Smooth muscle cell of the brain vasculature (primary cell): Measurements from ENCODE around the gene SLC2A4.
A peak's percentile ranks its signal among the peaks of the same experiment; 100 is the strongest.
"Not testable (repeated sequence)": the region's sequence is repeated elsewhere in the genome, so short reads cannot be mapped to it uniquely, and the experiment has no call there.

Experiments
- DNase-seq: peaks from one replicate; pipeline ENCODE4 v3.0.0-alpha.2; 2012; ENCODE audit warnings: low read depth, low spot score

SLC2A4 gene

DNA sequence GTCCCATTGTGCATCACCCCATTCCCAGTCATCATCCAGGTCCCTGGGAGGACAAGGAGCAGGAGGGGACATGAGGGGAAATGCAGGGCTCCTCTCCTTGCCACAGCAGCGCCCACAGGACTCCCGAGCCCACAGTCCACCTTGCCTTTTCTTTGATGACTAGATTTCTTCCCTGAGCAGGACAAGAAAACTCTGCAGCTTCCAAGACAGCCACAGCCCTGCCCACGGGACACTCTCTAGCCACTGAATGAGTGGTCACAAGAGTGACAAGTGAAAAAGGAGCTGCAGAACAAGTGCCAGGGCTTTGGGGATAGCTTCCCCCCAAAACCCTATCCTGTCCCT, 42.9 kb downstream of the SLC2A4 start:
- DNase-seq = no peak

DNA sequence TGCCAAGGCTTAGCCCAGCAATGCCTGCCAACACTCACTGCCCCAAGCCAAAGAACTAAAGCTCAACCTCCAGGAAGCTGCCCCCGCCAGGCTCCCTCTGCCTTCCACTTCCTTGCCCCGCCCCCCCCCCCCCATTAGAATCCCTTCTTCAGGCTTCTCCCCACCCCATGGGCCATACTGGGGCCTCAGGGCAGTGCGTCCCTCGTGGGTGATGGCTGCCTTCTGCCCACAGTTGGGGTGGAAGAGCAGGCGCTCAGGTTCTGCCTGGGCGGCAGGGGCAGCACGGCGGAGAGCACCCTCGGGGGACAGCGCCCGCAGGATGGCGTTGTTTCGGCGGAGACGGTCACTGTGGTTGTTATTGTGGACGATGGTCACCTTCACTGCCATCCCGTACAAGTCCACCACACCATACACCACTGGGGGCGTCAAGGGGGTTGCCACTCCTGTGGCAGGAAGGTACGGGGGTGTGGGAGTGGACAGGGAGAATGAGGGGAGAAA, 43.6 kb downstream of the SLC2A4 start:
- DNase-seq = no peak

DNA sequence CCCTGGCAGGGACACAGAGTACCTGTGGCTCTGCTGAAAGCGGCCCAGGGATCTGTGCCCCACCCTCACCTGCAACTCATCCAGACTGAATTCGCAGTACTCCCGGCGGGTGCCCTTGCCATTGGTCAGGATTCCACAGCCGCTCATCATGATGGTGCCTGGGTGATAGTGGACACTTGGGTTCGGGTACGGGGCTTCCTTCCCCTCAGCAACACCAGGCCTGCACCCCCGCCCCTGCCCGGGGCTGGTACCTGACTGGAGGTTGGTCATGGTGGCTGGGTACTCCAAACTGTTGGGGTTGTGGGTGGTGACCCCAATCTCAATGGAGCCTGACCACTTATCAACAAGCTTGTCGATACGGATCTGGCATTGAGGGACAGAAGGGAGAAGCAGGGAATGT, 44.7 kb downstream of the SLC2A4 start:
- DNase-seq = no peak

DNA sequence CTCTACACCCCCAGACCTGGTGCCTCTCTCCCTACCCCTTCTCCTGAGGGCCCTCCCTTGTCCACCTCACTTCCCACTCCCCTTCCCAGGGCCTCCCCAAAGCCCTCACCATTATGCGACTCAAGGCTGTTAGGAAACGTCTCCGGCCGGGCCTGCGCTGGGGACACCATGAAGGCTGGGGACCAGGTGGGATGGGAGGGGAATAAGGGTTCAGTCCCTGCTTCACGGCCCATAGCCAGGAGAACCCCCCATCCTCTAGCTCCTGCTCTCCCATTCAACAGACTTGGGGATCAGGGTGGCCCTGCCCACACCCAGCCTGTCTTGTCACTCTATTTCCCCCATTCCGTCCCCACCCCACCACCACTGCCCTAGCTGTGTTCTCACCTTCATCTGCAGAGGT, 45.5 kb downstream of the SLC2A4 start:
- no peak for DNase-seq

DNA sequence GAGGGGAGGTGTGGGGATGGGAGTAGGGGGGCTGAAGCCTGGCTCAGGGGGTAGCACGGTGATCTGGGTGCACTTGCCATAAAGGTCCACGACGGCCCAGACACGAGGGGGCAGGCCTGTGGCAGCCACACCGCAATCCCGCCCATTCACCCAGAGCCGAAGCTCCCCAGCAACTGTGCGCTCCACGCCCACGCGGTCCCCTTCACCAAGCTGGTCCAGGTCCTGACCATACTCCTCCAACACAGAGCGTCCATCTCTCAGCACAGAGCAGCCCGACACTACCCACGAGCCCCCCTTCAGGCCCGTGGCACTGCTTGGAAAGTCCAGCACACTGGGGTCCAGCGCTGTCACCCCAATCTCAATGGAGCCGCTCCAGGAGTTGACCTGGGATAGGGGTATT, 46.0 kb downstream of the SLC2A4 start:
- DNase-seq = no peak

DNA sequence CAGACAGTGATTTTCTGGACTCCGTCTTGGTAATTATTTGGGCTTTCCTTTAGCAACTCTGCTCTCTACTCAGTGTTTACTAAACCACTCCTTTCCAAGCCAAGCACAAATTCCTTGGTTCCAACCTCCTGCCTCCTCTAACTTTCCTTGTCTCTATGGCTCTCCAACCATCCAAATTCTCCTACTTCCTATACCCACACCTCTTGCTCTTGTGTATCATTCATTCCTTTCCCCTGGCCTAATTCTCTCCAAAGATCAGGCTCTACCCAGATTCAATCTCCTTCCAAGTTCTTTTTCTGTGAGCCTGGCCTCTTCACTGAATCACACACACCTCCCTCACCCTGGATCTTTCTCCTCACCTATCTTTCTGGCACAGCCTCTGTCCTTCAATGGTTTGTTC, 46.5 kb downstream of the SLC2A4 start:
- DNase-seq = no peak

DNA sequence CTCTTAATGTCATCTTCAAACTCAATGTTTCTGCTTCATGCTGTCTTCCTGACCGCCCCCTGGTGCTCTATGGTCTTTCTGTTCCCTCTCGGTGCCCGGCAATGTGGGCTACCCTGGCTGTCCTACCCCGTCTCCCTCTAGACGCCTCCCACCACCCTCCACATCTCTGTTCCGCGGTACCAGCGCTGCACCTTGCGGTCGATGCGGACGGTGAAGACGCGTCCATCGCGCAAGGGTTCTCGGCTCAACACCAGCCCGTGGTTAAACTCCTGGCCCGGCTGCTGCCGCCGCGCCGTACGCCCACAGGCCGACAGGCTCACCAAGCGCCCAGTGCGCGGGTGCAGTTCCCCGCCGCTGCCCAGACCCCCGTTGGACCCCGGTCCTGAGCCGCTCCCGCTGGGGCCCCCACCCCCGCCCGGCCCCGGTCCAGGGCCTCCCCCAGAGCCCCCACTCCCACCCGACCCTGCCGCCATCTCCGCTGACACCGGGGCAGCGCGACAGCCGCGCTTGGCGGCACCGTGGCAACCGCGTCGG, 47.4 kb downstream of the SLC2A4 start, which contains the start of gene NEURL4:
TSS of gene NEURL4 (minus strand) at position 496 of the 534 bp plus-strand sequence. CDS start at position 473, 23 bp downstream.
- no peak for DNase-seq

DNA sequence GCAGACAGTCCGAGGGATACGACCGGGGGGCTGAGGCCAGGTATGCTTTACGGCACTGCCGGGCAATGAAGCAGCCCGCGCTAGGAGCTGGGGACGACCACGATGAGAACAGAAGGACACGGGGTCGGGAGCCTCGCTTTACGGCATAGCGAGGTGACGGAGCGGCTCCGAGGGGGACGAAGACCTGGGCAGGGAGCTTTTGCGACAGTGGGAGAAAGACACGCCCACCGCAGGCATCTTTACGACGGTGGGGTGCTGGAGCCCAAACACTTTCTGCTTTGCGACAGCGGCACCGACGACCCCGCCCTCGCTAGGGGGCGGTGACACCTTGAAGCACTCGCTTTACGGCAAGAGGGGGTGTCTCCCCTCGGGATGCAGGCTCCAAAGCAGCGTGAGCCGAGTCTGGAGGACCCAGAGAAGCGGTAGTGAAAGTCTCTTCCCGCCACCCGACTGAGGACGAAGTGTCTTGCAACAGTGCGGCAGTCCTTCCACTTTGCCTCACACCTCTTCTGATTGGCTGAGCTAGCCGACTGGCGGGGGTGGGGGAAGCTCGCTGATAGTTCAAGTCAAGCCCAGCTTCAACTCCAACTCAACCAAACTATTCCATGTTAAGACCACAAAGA, 48.0 kb downstream of the SLC2A4 start:
- peak; percentile 98 for DNase-seq

DNA sequence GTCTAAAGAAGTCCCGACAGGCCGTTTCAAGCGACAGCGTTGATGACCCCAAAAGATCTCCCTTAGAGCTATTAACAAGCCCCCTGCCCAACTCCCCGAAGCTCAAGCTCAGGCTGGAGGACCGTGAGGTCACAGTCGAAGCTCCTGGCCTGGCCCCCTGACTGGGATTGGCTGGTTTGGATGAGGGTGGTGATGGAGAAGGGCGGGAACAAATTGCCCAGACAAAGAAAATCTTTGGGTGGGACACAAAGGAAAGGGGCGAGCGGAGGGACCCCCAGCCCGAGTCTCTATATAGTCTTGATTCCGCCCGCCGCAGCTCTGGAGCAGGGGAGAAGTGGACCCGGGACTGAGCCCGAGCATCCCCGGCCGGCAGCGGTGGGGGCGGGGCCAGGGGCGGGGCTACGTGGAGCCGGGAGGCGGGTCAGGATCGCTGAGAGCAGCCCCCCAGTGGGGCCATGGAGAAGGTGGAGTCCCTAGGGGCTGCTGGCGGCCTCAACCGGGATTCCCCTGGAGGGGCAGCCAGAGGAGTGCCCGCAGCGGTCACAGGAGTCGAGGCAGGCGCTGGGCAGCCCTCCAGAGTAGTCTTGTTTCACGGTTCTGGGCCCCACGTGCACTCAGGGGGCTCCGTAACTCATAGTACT, 48.6 kb downstream of the SLC2A4 start:
- DNase-seq = peak; percentile 57

DNA sequence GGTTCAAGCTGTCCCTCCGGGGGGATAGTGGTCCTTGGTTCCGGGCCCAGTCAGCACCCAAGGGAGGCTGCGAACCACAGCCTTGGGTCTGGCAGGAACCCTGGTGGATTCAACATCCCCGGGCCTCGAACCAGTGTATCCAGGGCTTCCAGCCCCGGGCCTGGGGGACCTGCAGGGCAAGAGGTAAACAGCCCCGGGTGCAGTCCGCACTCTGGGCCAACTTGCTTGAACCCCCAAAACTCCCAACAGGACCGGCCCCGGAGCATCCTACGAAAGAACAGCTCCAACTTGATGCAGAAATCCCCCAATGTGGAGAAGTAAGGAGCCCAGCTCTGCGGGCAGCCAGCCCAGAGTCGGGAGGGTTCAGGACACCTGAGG, 49.1 kb downstream of the SLC2A4 start:
- no peak for DNase-seq

DNA sequence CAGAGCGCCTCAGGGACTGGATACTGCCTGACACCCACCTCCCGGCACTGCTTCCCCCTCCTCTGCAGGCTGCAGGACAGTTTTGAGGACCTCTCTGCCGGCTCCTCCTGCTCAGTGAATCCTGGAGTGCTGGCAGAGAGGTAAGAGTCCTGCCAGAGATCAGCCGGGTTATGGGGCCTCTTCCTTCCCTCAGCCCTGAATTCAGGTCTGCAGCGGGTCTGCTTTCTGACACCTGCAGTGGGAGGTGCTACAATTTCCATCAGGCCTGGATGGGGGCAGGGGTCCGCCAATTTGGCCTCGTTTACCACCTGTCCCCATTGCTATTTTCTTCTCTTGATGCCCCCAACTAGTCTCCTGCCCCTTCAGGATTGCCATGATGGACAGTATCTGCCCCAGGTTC, 50.6 kb downstream of the SLC2A4 start:
- DNase-seq = no peak

DNA sequence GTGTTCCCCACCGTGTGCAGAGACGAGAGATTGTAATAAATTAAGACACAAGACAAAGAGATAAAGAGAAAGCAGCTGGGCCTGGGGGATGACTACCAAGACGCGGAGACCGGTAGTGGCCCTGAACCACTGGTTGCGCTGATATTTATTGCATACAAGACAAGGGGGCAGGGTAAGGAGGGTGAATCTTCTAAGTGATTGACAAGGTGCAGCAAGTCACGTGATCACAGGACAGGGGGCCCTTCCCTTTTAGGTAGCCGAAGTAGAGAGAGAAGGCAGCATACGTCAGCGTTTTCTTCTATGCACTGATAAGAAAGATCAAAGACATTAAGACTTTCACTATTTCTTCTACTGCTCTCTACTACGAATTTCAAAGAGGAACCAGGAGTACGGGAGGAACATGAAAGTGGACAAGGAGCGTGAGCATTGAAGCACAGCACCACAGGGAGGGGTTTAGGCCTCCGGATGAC, 51.1 kb downstream of the SLC2A4 start:
- DNase-seq = not testable (repeated sequence)

DNA sequence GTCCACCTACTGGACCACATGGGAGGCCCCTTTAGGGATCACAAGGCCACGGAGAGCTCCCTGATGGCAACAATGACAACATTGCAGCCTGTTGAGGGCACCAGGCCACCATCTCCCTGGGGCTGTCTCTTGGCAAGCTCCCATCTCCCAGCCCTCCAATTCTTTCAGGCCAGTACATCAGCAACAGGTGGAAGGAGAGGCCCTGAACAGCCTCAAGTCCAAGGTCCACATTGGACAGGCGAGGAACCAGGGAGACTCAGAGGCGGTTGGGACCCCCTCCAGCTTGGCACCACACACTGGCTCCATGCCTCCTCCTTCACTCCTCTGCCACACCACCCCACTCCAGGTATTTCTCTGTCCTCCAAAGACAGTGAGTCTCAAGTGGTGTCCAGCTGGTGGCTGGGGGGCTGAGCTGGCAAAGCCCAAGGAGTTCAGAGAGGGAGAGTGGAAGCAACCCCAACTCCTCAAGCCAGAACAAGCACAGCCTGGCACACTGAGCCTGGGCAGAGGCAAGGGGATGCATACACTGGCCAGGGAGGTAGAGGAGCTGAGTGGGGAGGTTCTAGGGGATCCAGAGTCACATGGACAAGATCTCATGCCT, 53.5 kb downstream of the SLC2A4 start:
- no peak for DNase-seq

DNA sequence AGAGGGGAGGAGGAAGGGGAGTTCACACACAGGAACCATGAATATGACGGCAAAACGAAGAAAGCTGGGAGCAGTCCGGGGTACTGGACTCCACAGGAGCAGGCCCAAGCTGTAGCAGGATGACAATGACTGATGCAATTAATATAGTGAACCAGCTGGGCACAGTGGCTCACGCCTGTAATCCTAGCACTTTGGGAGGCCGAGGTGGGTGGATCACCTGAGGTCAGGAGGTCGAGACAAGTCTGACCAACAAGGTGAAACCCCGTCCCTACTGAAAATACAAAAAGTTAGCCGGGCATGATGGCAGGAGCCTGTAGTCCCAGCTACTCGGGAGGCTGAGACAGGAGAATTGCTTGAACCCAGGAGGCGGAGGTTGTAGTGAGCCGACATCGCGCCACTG, 54.2 kb downstream of the SLC2A4 start:
- not testable (repeated sequence) for DNase-seq

DNA sequence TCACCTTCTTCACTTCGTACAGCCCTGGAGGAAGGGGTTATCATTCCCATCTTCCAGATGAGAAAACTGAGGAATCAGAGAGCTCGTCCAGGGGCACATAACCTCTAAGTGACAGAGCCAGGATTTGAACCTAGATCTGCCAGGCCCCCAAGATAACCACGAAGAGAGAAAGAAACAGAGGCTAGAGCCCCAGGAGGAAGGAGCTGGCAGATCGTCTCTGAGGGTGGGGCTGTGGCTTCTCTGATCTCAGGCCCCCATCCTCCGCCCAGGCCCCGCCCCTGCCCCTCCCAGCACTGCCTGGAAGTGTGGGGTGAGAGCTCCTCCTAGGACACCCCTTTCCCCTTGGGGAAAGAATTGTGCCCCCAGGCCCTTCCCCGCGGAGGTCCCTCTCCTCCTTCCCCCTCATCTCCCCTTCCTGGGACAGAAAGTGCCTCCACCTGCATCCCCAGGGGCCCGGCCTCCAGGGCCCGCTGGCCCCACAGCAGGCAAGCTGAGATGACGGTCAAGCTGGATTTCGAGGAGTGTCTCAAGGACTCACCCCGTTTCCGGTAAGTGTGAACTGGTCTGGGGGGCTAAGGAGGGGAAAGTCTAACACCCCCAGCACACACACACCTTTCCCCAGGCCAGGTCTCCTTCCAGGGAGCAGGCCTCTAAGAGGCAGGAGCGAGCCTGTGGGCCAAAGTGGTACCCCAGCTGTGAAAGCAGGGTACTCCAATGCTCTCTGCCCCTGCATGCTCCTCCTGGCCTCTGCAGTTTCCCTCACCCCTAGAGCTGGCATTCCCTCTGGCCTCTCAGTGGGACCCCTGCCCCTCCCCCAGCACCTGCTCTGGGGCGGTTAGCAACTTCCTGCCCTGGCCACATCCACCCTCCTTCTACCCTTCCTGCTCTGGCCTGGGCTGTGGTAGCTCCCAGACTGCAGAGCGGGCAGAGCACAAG, 55.0 kb downstream of the SLC2A4 start, which contains the start of gene ACAP1:
TSS of gene ACAP1 (plus strand) at position 290 of the 936 bp plus-strand sequence. CDS start at position 496, 206 bp downstream.
- no peak for DNase-seq

DNA sequence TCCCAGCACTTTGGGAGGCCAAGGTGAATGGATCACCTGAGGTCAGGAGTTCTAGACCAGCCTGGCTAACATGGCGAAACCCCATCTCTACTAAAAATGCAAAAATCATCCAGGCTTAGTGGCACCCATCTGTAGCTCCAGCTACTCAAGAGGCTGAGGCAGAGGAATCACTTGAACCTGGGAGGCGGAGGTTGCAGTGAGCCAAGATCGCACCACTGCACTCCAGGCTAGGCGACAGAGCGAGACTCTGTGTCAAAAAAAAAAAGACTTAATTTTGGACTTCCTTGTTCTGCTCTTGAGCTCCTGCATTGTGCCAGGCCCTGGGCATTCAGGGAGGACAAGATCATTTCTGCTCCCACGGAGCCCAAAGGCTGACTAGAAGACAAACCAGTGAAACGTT, 56.1 kb downstream of the SLC2A4 start:
- DNase-seq = not testable (repeated sequence)
